ENCODE measurements around the gene IQSEC2.

The IQSEC2 gene

DNA sequence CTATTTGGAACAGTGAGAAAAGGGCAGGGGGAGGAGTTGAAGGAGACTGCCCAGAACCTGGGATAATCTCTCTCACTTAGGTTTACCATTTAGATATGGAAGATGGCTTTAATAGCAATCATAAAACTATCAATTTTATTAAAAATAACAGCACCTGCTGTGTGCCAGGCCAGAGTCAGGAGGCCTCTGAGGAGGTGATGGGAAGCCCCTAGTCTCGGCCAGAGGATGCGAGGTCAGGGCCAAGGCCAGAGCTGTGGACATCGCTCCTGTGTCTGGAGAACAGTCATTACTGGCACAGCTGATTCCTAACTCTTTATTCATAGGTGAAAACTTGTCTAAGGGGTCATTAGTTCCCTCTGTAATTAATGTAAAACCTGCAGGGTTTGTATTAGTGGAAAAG, 4.2 kb upstream of the IQSEC2 start:
- Mint-ChIP-seq H3K27ac (no peak overlapping the region), H3K9me3 (no peaks in the 10 kb centered on the region), H3K36me3 (no peaks in the 10 kb centered on the region), H3K4me3 (no peak overlapping the region), H3K4me1 (peaks cover 29% of the 10 kb centered on the region)
- no peak for DNase-seq (ENCODE audit: low spot score in 2 of 2)
- ATAC-seq: no peak

DNA sequence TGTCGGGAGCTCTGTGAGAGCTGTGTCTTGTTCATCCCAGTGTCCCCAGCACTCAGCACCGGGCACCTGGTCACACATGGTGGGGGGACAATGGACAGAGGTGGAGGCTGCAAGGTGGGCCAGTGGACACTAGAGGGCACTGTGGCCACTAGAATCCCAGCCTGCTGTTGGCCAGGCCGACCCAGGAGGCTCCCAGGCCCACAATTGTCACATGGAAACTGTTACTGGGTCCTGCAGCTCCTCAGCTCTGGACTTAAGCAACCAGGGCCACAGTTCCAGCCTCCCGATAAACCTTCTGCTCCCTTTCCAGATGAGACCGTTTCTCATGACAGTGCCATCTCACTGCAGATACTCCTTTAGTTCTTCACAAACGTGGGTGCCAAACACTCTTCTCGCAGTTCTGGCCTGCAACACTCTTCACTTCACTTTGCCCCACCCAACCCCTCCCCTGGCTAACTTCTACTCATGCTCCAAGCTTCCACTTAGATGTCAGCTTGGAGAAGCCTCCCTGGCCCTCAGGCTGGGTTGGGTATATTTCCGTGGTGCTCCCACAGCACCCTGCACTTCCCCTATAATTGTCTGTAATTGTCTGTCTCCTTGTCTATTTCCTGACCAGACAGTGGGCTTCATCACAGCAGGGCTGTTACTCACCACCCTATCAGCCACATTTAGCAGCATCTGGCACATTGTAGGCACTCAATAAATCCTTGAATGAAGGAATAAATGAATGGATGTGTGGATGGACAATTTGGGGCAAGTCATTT, 3.5 kb upstream of the IQSEC2 start:
- H3K36me3 Mint-ChIP-seq: no peaks in the 10 kb centered on the region
- no peak overlapping the region for H3K4me3 Mint-ChIP-seq
- no peaks in the 10 kb centered on the region for H3K9me3 Mint-ChIP-seq
- peak overlapping the region; percentile 71 for H3K27ac Mint-ChIP-seq
- peak; percentile 32 to 70 for DNase-seq (ENCODE audit: low spot score in 2 of 2)
- peak; percentile 60 for ATAC-seq
- H3K4me1 Mint-ChIP-seq: peaks cover 37% of the 10 kb centered on the region

DNA sequence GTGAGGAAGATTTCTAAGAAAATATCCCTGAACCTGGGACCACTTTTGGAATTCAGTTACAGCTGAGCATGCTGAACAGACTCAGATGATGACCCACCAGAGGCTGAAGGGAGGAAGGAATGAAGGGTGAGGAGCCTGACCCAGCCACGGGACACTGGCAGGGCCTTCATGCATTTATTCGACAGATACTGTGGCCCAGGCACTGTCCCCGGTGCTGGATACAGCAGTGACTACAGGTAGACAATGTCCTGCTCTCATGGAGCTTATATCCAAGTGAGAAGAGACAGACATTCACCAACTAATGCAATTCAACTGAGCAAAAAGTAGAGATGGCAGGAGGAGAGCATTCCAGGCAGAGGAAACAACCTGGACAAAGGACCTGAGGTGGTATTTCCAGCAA, 2.2 kb upstream of the IQSEC2 start:
- no peak for DNase-seq (ENCODE audit: low spot score in 2 of 2)
- no peak for ATAC-seq
- Mint-ChIP-seq H3K4me3 (no peak overlapping the region), H3K36me3 (no peaks in the 10 kb centered on the region), H3K9me3 (no peaks in the 10 kb centered on the region), H3K27ac (no peak overlapping the region), H3K4me1 (peaks cover 27% of the 10 kb centered on the region)

DNA sequence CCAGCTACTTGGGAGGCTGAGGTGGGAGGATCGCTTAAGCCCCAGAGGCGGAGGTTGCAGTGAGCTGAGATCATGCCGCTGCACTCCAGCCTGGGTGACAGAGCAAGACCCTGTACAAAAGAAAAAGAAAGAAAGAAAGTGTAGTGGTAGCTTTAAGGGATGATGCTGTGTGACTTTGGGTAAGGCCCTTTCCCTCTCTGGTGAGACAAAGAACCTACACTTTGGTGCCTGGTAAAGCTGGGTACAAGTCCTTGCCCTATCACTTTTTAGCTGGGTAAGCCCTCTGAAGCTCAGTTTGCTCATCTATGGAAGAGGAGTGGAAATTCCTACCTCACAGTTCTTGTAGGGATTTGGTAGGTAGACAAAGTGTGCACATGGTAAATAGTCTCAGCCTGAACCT, 1.7 kb upstream of the IQSEC2 start:
- Mint-ChIP-seq H3K9me3 (no peaks in the 10 kb centered on the region), H3K4me3 (no peak overlapping the region), H3K27ac (no peak overlapping the region), H3K4me1 (peaks cover 22% of the 10 kb centered on the region), H3K36me3 (no peaks in the 10 kb centered on the region)
- DNase-seq (ENCODE audit: low spot score in 2 of 2) (no peak), ATAC-seq (no peak)

DNA sequence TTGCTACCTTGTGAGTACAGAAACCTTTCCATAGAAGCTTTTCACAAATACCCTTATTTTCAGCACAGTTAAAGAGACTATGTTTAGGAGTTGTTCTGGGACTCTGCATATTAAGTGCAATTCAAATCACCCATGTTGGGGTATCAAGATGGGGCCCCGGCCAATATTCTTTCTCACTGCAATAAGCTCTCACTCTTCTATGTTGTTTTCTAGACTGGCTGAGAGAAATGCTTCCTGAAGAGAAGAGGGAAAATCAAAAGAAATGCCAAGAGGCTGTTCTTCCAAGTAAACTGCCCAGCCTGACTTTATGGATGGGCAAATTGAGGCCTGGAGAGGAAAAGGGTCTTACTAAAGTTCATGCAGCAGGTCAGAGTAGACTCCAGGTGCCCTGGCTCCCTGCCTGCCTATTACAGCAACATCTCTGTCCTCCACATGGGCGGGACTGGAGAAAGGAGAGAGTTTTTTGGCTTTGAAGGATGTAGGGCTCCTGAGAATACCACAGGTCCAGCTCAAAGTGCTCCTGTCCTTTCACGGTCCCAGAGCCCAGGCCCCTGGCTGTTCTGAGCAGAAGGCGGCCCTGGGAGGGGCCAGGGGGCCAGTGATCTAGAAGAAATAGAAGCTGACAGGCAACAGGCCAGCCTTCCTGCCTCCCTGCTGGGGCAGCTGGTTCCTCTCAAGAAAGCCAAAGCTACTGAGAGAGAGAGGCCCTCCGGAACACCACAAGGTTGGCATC, 745 bp upstream of the IQSEC2 start:
- ATAC-seq: no peak
- Mint-ChIP-seq H3K4me1 (peaks cover 13% of the 10 kb centered on the region), H3K4me3 (no peak overlapping the region), H3K36me3 (no peaks in the 10 kb centered on the region), H3K9me3 (no peaks in the 10 kb centered on the region), H3K27ac (no peak overlapping the region)
- DNase-seq (ENCODE audit: low spot score in 2 of 2): no peak

DNA sequence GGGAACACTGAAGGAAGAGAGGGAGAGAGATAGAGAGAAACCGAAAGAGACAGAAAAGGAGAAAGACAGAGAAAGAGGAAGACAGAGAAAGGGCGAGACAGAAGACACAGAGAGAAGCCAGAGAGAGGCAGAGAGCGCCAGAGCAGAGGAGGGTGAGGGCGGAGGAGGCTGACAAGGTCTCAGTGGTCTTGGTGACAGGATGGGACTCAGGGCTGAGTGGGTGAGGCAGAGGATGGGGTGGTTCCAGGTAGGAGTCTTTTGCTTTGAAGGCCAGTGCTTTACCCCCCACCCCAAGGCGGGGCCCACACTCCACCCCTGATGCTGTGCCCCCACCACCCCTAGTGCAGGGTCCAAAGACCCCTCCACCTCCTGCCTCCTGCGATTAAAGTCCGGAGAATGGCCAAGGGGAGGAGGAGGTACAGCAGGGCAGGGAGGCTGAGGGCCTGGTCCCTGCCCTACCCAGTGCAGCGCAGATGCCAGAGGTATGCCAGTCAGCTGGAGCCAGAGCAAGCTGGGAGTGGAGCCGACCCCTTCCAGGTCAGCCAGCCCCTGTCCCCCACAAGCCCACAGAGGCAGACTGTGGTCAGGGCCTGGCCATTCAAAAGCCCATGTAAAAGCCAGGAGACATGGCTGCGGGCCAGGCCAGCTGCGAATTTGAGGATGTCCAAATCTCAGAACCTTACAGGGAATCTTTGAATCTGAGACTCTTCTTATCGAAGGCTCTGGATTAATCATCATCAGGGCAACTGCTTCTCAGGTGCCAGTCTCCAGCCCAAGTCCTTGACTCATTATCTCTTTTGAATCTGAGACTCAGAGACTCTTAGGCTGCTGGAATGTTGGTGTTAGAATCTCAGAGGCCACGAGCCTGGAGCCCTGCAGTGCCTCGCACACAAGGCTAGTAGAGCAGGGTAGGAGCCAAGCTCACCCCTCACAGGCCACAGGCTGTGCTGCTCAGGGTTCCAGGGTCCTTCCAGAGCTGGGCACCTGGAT, 758 bp downstream of the IQSEC2 start:
- DNase-seq (ENCODE audit: low spot score in 2 of 2) (no peak), ATAC-seq (peak; percentile 21)
- Mint-ChIP-seq H3K27ac (peak overlapping the region; percentile 81), H3K4me3 (peak overlapping the region; percentile 57), H3K36me3 (no peaks in the 10 kb centered on the region), H3K4me1 (peaks cover 10% of the 10 kb centered on the region), H3K9me3 (no peaks in the 10 kb centered on the region)

DNA sequence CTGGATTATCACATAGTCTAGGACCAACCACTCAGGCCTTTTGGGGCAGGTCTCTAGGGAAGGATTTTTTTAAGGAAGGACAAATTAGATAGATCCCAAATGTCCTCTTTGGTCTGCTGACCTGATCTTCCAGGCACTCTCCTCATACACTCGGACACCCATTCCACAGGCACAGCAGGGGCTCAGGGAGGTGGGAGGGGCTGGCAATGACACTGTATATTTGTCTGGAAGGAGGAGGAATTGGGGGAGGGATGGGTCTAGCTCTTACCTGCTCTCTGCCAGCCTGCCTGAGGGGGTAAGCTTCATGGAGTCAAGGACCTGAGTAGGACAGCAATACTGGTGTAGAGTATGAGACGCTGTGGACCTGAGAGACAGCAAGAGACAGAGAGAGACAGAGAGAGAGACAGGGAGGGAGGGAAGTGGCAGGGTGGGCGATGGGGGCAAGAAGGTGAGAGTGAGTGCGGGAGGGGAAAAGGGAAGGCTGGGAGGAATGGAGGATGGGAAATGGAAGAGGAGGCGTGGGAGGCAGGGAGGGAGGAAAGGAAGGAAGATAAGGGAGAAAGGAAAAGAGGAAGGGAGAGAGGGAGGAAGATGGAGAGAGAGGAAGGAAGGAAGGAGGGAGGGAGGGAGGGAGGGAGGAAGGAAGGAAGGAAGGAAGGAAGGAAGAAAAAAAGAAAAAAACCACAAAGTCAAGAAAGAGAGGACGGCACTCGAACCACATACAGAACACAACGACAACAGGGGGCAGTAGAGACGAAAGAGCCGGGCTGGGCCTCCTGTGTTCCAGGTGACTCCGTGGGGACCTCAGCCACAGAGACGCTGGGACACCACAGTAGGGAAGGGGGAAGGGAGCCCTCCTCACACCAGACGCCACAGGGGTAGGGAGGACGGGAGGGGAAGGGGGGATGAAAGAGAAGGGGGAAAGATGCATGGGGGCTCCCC, 1.8 kb downstream of the IQSEC2 start:
- no peaks in the 10 kb centered on the region for H3K9me3 Mint-ChIP-seq
- ATAC-seq (peak; percentile 60), DNase-seq (ENCODE audit: low spot score in 2 of 2) (no peak)
- H3K4me3 Mint-ChIP-seq: peak overlapping the region; percentile 57
- H3K4me1 Mint-ChIP-seq: peaks cover 10% of the 10 kb centered on the region
- H3K36me3 Mint-ChIP-seq: no peaks in the 10 kb centered on the region
- H3K27ac Mint-ChIP-seq: peak overlapping the region; percentile 81

DNA sequence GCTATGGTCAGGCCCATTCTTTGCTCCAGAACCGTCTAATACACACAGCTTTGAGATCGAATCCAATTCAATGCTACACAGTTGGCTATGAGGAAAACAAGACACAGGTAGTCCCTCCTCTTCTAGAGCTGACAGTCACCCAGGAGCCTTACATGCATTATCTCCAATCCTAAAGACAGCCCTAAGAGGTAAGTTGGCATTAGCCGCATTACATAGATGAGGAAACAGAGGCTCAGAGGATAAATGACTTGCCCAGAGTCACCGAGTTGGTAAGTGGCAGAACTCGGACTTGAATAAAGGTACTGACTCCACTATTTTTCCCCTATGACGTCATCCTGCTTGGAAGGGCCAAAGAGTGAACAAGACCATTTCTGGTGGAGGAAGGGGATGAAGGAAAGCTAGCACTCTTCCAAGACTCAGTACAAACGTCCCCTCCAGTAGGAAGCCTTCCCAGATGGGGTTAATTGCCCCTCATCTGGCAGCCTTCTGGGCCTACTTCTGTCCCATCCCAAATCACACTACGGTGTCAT, 8.5 kb downstream of the IQSEC2 start:
- no peak overlapping the region for H3K27ac Mint-ChIP-seq
- ATAC-seq: no peak
- DNase-seq (ENCODE audit: low spot score in 2 of 2): no peak
- no peaks in the 10 kb centered on the region for H3K4me1 Mint-ChIP-seq
- H3K4me3 Mint-ChIP-seq: no peak overlapping the region
- no peaks in the 10 kb centered on the region for H3K9me3 Mint-ChIP-seq
- no peaks in the 10 kb centered on the region for H3K36me3 Mint-ChIP-seq

DNA sequence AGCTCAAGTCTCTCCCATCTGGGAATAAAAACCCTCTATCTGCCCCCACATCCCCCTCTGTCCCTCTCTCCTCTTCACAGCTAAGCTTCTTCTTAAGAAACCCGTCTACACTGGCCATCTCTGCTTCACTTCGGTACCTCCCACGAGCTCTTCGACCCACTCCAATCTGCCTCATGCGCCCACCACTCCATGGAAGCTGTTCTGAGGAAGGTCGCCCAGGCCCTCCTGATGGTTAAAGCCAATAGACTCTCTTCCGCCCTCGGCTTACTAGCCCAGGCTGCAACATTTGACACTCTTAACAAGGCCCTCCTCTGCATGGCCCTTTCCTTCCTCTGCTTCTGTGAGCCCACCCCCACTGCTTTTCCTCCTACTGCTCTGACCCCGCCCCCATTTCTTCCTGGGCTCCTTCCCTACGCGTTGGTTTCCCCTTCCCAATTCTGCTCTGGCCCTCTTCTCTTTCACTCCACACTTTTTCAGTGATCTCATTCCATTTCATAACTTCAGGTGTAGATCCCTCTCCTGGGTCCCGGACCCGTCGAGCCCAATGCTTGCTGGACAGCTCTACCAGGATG, 11.8 kb downstream of the IQSEC2 start:
- no peaks in the 10 kb centered on the region for H3K36me3 Mint-ChIP-seq
- H3K27ac Mint-ChIP-seq: no peak overlapping the region

DNA sequence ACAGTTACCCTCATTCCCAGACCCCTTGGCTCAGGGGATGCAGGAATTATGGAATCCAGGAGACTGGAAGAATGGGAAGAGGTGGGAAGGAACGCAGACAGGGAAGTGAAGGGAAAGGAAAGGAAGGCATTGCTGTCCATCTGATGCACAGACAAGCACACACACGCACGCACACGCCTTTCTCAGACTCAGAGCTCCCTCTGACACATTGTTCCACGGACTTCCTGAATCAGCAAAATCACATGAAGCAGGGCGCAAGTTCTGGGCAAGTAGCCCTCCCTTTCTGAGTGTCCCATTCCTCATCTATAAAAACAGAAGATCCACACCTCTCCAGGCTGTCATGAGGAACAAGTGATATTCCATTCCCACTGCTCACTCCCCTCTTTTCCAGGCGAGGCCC, 13.2 kb downstream of the IQSEC2 start:
- no peak overlapping the region for H3K27ac Mint-ChIP-seq
- H3K36me3 Mint-ChIP-seq: peaks cover 6% of the 10 kb centered on the region
- H3K4me3 Mint-ChIP-seq: no peak overlapping the region
- ATAC-seq (no peak), DNase-seq (ENCODE audit: low spot score in 2 of 2) (no peak)
- peaks cover 22% of the 10 kb centered on the region for H3K4me1 Mint-ChIP-seq
- H3K9me3 Mint-ChIP-seq: no peaks in the 10 kb centered on the region

More for the DNA sequence above, 11.8 kb downstream of the IQSEC2 start:
- no peak for DNase-seq (ENCODE audit: low spot score in 2 of 2)
- peaks cover 7% of the 10 kb centered on the region for H3K4me1 Mint-ChIP-seq
- H3K9me3 Mint-ChIP-seq: no peaks in the 10 kb centered on the region
- H3K4me3 Mint-ChIP-seq: no peak overlapping the region
- ATAC-seq: no peak

DNA sequence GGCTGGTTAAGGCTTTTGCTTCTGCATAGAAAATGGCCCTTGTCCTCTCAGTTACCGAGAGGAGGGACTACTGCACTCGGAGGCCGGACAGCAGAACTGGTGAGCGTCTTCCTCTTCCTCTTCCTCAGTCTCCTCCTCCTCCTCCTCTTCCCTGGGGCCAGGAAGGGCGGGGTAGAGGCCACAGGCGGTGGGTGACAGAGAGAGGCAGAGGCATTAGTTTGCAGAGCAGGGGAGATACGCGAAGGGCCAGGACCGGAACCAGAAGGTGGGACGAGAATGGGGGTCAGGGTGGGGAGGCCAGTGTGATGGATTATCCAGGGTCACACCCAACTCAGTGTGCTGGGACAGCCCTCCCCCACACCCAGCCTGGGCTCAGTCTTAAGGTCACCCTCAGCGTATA, 14.5 kb downstream of the IQSEC2 start:
- no peak overlapping the region for H3K27ac Mint-ChIP-seq
- no peak for ATAC-seq

DNA sequence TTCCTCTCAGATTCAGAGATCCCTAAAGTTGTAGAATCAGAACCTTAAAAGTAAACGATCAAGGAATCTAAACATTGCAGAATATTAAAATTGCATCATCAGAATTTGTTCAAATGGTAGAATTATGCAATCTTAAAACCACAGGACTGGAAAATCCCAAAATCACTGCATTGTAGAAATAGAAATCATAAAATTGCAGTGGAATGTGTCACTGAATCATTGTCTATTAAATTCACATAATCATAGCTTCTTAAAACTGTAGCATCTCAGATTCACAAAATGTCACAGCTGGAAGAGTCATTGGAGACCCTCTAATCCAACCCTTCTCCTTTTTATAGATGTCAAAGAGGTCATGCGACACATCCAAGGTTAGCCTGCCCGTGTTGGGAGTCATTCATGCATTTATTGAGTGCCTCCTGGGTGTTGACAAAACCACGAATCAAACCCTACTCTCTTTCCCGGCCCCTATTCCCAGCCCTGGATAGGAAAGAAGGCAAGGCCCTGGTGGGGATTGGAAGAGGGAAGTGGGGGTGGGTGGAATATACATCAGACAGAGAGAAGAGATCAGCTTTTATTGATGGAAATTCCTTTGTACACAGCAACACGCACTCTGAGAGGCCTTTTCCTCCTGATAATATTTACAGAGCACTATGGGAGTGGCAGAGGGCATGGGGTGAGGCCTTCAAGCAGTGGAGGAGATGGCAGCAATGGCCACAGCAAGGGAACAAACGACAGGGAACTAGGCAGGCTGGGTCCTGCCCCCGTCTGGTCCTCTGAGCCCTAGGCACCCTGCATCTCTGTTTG, 15.4 kb downstream of the IQSEC2 start:
- peaks cover 42% of the 10 kb centered on the region for H3K4me1 Mint-ChIP-seq
- ATAC-seq (no peak), DNase-seq (ENCODE audit: low spot score in 2 of 2) (no peak)
- H3K9me3 Mint-ChIP-seq: no peaks in the 10 kb centered on the region
- peak overlapping the region; percentile 26 for H3K27ac Mint-ChIP-seq
- H3K4me3 Mint-ChIP-seq: no peak overlapping the region
- peaks cover 6% of the 10 kb centered on the region for H3K36me3 Mint-ChIP-seq

More for the DNA sequence above, 14.5 kb downstream of the IQSEC2 start:
- Mint-ChIP-seq H3K4me1 (peaks cover 34% of the 10 kb centered on the region), H3K4me3 (no peak overlapping the region), H3K36me3 (peaks cover 6% of the 10 kb centered on the region), H3K9me3 (no peaks in the 10 kb centered on the region)
- no peak for DNase-seq (ENCODE audit: low spot score in 2 of 2)

DNA sequence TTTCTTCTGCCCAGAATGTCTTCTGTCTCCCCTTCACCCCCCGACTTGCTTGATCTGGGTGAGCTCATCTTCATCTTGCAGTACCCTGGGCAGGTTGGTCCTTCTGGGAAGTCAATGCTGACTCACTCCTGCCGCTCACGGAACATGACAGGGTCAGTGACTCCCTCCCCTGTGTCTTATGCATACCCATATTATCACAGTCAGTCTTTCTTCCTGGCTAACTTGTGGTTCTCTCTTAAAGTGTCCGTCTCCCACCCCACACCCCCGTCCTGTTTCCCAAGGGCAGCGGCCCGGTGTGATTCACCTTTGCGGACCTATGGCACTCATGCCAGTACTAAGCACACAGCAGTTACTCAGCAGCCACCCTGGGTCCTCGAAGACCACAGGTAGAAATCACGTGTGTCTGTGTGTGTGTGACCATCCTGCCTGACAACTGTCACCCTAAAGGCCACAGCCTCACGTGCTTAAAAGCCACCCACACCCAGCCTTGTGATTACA, 17.7 kb downstream of the IQSEC2 start:
- peak overlapping the region; percentile 43 for H3K27ac Mint-ChIP-seq

More for the DNA sequence above, 17.7 kb downstream of the IQSEC2 start:
- peaks cover 6% of the 10 kb centered on the region for H3K36me3 Mint-ChIP-seq
- H3K9me3 Mint-ChIP-seq: no peaks in the 10 kb centered on the region
- peaks cover 42% of the 10 kb centered on the region for H3K4me1 Mint-ChIP-seq
- DNase-seq (ENCODE audit: low spot score in 2 of 2): peak in 1 of 2 donors; percentile 53
- ATAC-seq: peak; percentile 93
- peak overlapping the region; percentile 53 for H3K4me3 Mint-ChIP-seq

Measured in stimulated activated effector memory CD8-positive, alpha-beta T cell treated with anti-CD3 and anti-CD28 coated beads, Interleukin-12 subunit alpha, Interleukin-12 subunit beta, amount 100 ng/mL, for 72 hours (primary cell).